ENCODE results near the gene ARMC12. TPM values are rescaled to one million over a fixed set of nuclear protein-coding genes. Genes with fewer than 3 reads are reported as not detected.

Gene ARMC12
- total RNA-seq, 2 donors from 2014 or later, result 0.57 to 0.93 TPM

DNA sequence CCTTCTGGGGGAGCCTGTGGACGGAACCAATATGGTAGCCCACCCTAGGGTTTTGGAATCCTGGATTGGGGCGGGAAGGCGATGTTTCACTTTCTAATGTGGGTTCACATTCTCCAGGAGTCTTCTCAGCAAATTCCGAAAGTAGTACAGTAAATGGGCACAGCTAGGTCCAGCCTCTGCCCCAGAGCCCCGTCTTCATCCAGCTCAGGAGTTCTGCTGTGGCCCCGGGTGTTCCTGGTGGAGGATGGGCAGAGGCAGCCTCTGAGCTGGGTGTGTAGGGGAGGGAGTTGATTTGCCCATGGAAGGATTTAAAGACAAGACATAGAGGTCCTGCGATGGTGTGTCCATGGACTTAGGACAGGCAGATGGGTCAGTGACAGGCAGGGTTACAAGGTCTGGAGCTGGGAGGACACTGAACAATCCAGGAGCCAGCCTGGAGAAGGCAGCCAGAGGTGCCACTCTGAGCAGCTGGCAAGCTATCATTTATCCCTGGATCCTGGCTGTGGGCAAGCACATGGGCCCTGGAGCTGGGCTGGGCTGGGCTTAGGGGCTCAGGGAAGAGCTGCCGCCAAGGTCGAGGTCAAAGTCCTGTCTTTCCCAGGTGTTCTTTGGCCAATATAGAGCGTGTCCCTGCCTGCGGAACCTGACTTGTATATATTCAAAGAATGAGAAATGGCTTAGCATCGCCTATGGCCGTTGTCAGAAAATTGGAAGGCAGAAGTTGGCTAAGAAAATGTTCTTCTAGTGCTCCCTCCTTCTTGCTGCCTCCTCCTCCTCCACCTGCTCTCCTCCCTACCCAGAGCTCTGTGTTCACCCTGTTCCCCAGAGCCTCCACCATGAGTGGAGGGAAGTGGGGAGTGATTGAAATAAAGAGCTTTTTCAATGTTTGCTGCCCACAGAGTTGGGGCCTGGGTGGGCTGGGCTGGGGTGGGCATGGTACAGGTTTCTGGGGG lies 50.7 kb downstream of the ARMC12 start:
- Histone ChIP-seq H3K9me3 (ENCODE audit: control insufficient read depth, low read length) (no peaks in the 10 kb centered on the region), H3K27me3 (ENCODE audit: control insufficient read depth, insufficient read depth, low read length, poor library complexity, severe bottlenecking) (no peaks in the 10 kb centered on the region), H3K36me3 (ENCODE audit: control insufficient read depth, insufficient read depth, low read length) (no peaks in the 10 kb centered on the region), H3K4me1 (ENCODE audit: control insufficient read depth, insufficient read depth, low read length) (no peaks in the 10 kb centered on the region), H3K9ac (ENCODE audit: extremely low read depth, low read length, poor library complexity, severe bottlenecking) (no peak overlapping the region), H3K4me3 (ENCODE audit: low read length) (no peak overlapping the region), H3K27ac (ENCODE audit: low read depth, low read length) (no peak overlapping the region)
- Mint-ChIP-seq H3K27me3 (ENCODE audit: insufficient read depth) (peaks cover 16% of the 10 kb centered on the region), H3K4me3 (no peak overlapping the region), H3K36me3 (ENCODE audit: low read depth) (no peaks in the 10 kb centered on the region), H3K4me1 (no peaks in the 10 kb centered on the region), H3K9me3 (no peaks in the 10 kb centered on the region), H3K27ac (no peak overlapping the region)
- no peak for TF ChIP-seq CTCF (conservative IDR thresholded peaks at IDR 0.05)
- DNase-seq, result no peak
- 90 to 94% methylated on average over 13 of the region's 13 CpGs for WGBS, 2 experiments (ENCODE audit: insufficient coverage in 1 of 2, insufficient read length in 1 of 2)

GRCh38 chr6:35788423-35788982 lies 51.7 kb downstream of the ARMC12 start:
- no peaks in the 10 kb centered on the region for H3K36me3 ChIP-seq (ENCODE audit: control insufficient read depth, insufficient read depth, low read length)
- H3K4me3 ChIP-seq (ENCODE audit: low read length), result no peak overlapping the region
- no peak for TF ChIP-seq CTCF (conservative IDR thresholded peaks at IDR 0.05)
- no peaks in the 10 kb centered on the region for H3K9me3 Mint-ChIP-seq
- peaks cover 16% of the 10 kb centered on the region for H3K27me3 Mint-ChIP-seq (ENCODE audit: insufficient read depth)
- no peaks in the 10 kb centered on the region for H3K9me3 ChIP-seq (ENCODE audit: control insufficient read depth, low read length)
- H3K36me3 Mint-ChIP-seq (ENCODE audit: low read depth), result no peaks in the 10 kb centered on the region
- no peak overlapping the region for H3K4me3 Mint-ChIP-seq
- DNase-seq, result no peak
- no peaks in the 10 kb centered on the region for H3K27me3 ChIP-seq (ENCODE audit: control insufficient read depth, insufficient read depth, low read length, poor library complexity, severe bottlenecking)
- H3K4me1 Mint-ChIP-seq, result no peaks in the 10 kb centered on the region
- H3K9ac ChIP-seq (ENCODE audit: extremely low read depth, low read length, poor library complexity, severe bottlenecking), result no peak overlapping the region
- no peaks in the 10 kb centered on the region for H3K4me1 ChIP-seq (ENCODE audit: control insufficient read depth, insufficient read depth, low read length)
- WGBS, 2 experiments (ENCODE audit: insufficient coverage in 1 of 2, insufficient read length in 1 of 2), result 73 to 76% methylated on average over 3 to 4 of the region's 4 CpGs
- H3K27ac ChIP-seq (ENCODE audit: low read depth, low read length), result no peak overlapping the region
- no peak overlapping the region for H3K27ac Mint-ChIP-seq

DNA sequence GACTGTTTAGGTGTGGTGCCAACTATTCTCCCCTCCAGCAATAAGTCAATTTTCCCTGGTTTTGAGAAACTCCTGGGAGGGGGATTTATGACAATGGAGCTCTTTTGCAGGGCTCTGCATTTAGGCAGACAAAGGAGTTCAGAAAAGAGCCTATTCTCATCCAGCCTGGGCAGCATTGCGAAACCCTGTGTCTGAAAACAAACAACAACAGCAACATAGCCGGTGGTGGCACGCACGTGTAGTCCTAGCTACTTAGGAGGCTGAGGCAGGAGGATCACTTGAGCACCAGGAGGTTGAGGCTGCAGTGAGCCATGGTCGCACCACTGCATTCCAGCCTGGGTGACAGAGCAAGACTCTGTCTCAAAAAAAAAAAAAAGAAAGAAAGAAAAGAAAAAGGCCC lies 53.9 kb downstream of the ARMC12 start:
- 84 to 88% methylated on average over 5 of the region's 5 CpGs for WGBS, 2 experiments (ENCODE audit: insufficient coverage in 1 of 2, insufficient read length in 1 of 2)
- no peaks in the 10 kb centered on the region for H3K4me1 Mint-ChIP-seq

More for the DNA sequence above, 53.9 kb downstream of the ARMC12 start:
- H3K27ac ChIP-seq (ENCODE audit: low read depth, low read length), result no peak overlapping the region
- Mint-ChIP-seq H3K9me3 (no peaks in the 10 kb centered on the region), H3K36me3 (ENCODE audit: low read depth) (no peaks in the 10 kb centered on the region), H3K4me3 (no peak overlapping the region), H3K27me3 (ENCODE audit: insufficient read depth) (peaks cover 17% of the 10 kb centered on the region), H3K27ac (no peak overlapping the region)
- H3K4me3 ChIP-seq (ENCODE audit: low read length), result no peak overlapping the region
- no peak for DNase-seq
- H3K36me3 ChIP-seq (ENCODE audit: control insufficient read depth, insufficient read depth, low read length), result no peaks in the 10 kb centered on the region
- TF ChIP-seq CTCF (conservative IDR thresholded peaks at IDR 0.05), result no peak
- no peaks in the 10 kb centered on the region for H3K4me1 ChIP-seq (ENCODE audit: control insufficient read depth, insufficient read depth, low read length)
- no peak overlapping the region for H3K9ac ChIP-seq (ENCODE audit: extremely low read depth, low read length, poor library complexity, severe bottlenecking)
- H3K27me3 ChIP-seq (ENCODE audit: control insufficient read depth, insufficient read depth, low read length, poor library complexity, severe bottlenecking), result no peaks in the 10 kb centered on the region
- no peaks in the 10 kb centered on the region for H3K9me3 ChIP-seq (ENCODE audit: control insufficient read depth, low read length)

Measured in endodermal cell (in vitro differentiated cells).